ENCODE measurements around the gene ATP8B3. TPM values are rescaled to one million over a fixed set of nuclear protein-coding genes. Genes with fewer than 3 reads are reported as not detected.

Gene ATP8B3
- total RNA-seq = 1 to 10 TPM in 3 of 9 donors, under 1 TPM in 6; 0.19 to 3.5 (median 0.72) TPM
- polyA plus RNA-seq = under 1 TPM; 0.42 to 0.78 TPM
- long read RNA-seq, donor 1 = 0 reads
- long read RNA-seq, donor 2, partial matches to known transcripts = 2 of 5 reads
- long read RNA-seq, donor 2, other reads (novel, unspliced or antisense) = 3 of 5 reads
- long read RNA-seq, donor 3, partial matches to known transcripts = 1 of 2 reads
- long read RNA-seq, donor 3, other reads (novel, unspliced or antisense) = 1 of 2 reads

- Histone ChIP-seq H3K9me3 (no peaks in the 10 kb centered on the region), H3K36me3 (peaks cover 0 to 28% (median 22%) of the 10 kb centered on the region in 9 donors), H3K4me1 (peaks cover 0 to 22% (median 13%) of the 10 kb centered on the region in 12 donors), H3K27me3 (no peaks in the 10 kb centered on the region), H3K4me3 (peak within 1 kb of the TSS; percentile 23 to 70 (median 60)), H3K27ac (peak within 1 kb of the TSS in 9 of 12 donors; percentile 39 to 83 (median 63))
- DNase-seq (no peak), ATAC-seq (peak in 1 of 4 donors; percentile 6)
- 0 to 5% (median 3%) methylated on average over 1 to 48 of the region's 48 CpGs for WGBS, 4 donors
- TF ChIP-seq POLR2A (IDR thresholded peaks at IDR 0.05) (no peak), CTCF (IDR thresholded peaks at IDR 0.05) (peak in 4 of 12 donors; percentile 10 to 14 (median 12))
- intact Hi-C loops (cut with DNase I) = no loop called here
Measured at GRCh38 chr19:1811942-1812425, at the start of gene ATP8B3. ATP8B3 (minus strand) TSS chr19:1812276; CDS start chr19:1811736, 540 bp downstream.

- TF ChIP-seq CTCF (IDR thresholded peaks at IDR 0.05) (no peak), POLR2A (IDR thresholded peaks at IDR 0.05) (no peak)
- ATAC-seq = no peak
- H3K27ac ChIP-seq = peak overlapping the region in 9 of 12 donors; percentile 38 to 89 (median 68)
Measured at GRCh38 chr19:1861599-1862031, 49.5 kb upstream of the ATP8B3 start.

GRCh38 chr19:1860821-1861598 lies 48.9 kb upstream of the ATP8B3 start:
- no peak for TF ChIP-seq POLR2A (IDR thresholded peaks at IDR 0.05)
- no peaks in the 10 kb centered on the region for H3K27me3 ChIP-seq
- DNase-seq (peak in 1 of 5 donors; percentile 33), ATAC-seq (no peak)
- no peaks in the 10 kb centered on the region for H3K36me3 ChIP-seq
- WGBS, 4 donors = 69 to 74% (median 71%) methylated on average over 21 to 28 of the region's 28 CpGs
- peak overlapping the region in 7 of 12 donors; percentile 50 to 99 (median 67) for H3K4me3 ChIP-seq
- H3K9me3 ChIP-seq = no peaks in the 10 kb centered on the region
- intact Hi-C loops (cut with DNase I) = loop anchor here in 1 of 10 donors (10.0 kb wide), 1 partner anchor 204 kb away; no protein-coding TSS in a partner anchor
- peaks cover 2 to 79% (median 56%) of the 10 kb centered on the region in 12 donors for H3K4me1 ChIP-seq
- H3K27ac ChIP-seq = peak overlapping the region in 6 of 12 donors; percentile 13 to 86 (median 67)

More at GRCh38 chr19:1861599-1862031, 49.5 kb upstream of the ATP8B3 start:
- WGBS, 4 donors = 55 to 62% (median 56%) methylated on average over 22 to 23 of the region's 23 CpGs
- intact Hi-C loops (cut with DNase I) = loop anchor here in 1 of 10 donors (10.0 kb wide), 1 partner anchor 203 kb away; no protein-coding TSS in a partner anchor
- H3K4me1 ChIP-seq = peaks cover 2 to 73% (median 50%) of the 10 kb centered on the region in 12 donors
- H3K36me3 ChIP-seq = no peaks in the 10 kb centered on the region
- no peaks in the 10 kb centered on the region for H3K27me3 ChIP-seq
- peak in 2 of 5 donors; percentile 31 to 42 for DNase-seq
- H3K9me3 ChIP-seq = no peaks in the 10 kb centered on the region
- H3K4me3 ChIP-seq = peak overlapping the region; percentile 50 to 99 (median 70)

- no peak for TF ChIP-seq CTCF (IDR thresholded peaks at IDR 0.05)
- TF ChIP-seq POLR2A (IDR thresholded peaks at IDR 0.05) = no peak
- H3K4me1 ChIP-seq = peaks cover 2 to 85% (median 61%) of the 10 kb centered on the region in 12 donors
- H3K4me3 ChIP-seq = peak overlapping the region in 2 of 12 donors; percentile 15 to 21
- DNase-seq = peak in 4 of 5 donors; percentile 68 to 78 (median 68)
- WGBS, 4 donors = 39 to 56% (median 41%) methylated on average over 10 to 32 of the region's 32 CpGs
- no peaks in the 10 kb centered on the region for H3K36me3 ChIP-seq
- peak overlapping the region in 8 of 12 donors; percentile 13 to 86 (median 32) for H3K27ac ChIP-seq
- no peak for ATAC-seq
- H3K27me3 ChIP-seq = no peaks in the 10 kb centered on the region
- no peaks in the 10 kb centered on the region for H3K9me3 ChIP-seq
- intact Hi-C loops (cut with DNase I) = loop anchor here in 1 of 10 donors (10.0 kb wide), 1 partner anchor 205 kb away; no protein-coding TSS in a partner anchor
Measured at GRCh38 chr19:1860042-1860775, 48.1 kb upstream of the ATP8B3 start.

Data from heart left ventricle (tissue), 16 donors.